CD4-positive, alpha-beta T cell treated with Interleukin-17A for 4 hours (primary cell): ENCODE measurements around the gene BRINP3.
"Not testable (repeated sequence)": the region's sequence is repeated elsewhere in the genome, so short reads cannot be mapped to it uniquely, and the experiment has no call there.

ENCODE experiments used
- DNase-seq: peaks from one replicate; pipeline ENCODE4 v3.0.0-alpha.2; 2020; ENCODE audit warnings: mixed read lengths

Gene BRINP3

GRCh38 chr1:190178827-190179226, 298.8 kb downstream of the BRINP3 start:
- no peak for DNase-seq

- DNase-seq, result no peak
Measured at GRCh38 chr1:190177555-190177954, 300.1 kb downstream of the BRINP3 start.

- no peak for DNase-seq
Measured at GRCh38 chr1:190176776-190177175, 300.9 kb downstream of the BRINP3 start.

- DNase-seq, result no peak
Measured at GRCh38 chr1:190175320-190175719, 302.3 kb downstream of the BRINP3 start.

- no peak for DNase-seq
Measured at GRCh38 chr1:190172651-190173430, 304.8 kb downstream of the BRINP3 start.

- no peak for DNase-seq
Measured at GRCh38 chr1:190170321-190170720, 307.3 kb downstream of the BRINP3 start.

- DNase-seq, result no peak
Measured at GRCh38 chr1:190169311-190170067, 308.2 kb downstream of the BRINP3 start.

GRCh38 chr1:190168893-190169280, 308.8 kb downstream of the BRINP3 start:
- no peak for DNase-seq

- no peak for DNase-seq
Measured at GRCh38 chr1:190168116-190168892, 309.4 kb downstream of the BRINP3 start.

- DNase-seq, result no peak
Measured at GRCh38 chr1:190159146-190159545, 318.5 kb downstream of the BRINP3 start.

- no peak for DNase-seq
Measured at GRCh38 chr1:190154744-190155143, 322.9 kb downstream of the BRINP3 start.

- no peak for DNase-seq
Measured at GRCh38 chr1:190147616-190148015, 330.0 kb downstream of the BRINP3 start.

- DNase-seq, result no peak
Measured at GRCh38 chr1:190144650-190145049, 333.0 kb downstream of the BRINP3 start.

- DNase-seq, result no peak
Measured at GRCh38 chr1:190140644-190141043, 337.0 kb downstream of the BRINP3 start.

GRCh38 chr1:190138702-190139101, 339.0 kb downstream of the BRINP3 start:
- no peak for DNase-seq

GRCh38 chr1:190138266-190138665, 339.4 kb downstream of the BRINP3 start:
- DNase-seq, result no peak

- DNase-seq, result no peak
Measured at GRCh38 chr1:190129366-190129765, 348.3 kb downstream of the BRINP3 start.

GRCh38 chr1:190126728-190127127, 350.9 kb downstream of the BRINP3 start:
- no peak for DNase-seq

- no peak for DNase-seq
Measured at GRCh38 chr1:190124068-190124467, 353.6 kb downstream of the BRINP3 start.

GRCh38 chr1:190120564-190120963, 357.1 kb downstream of the BRINP3 start:
- DNase-seq, result not testable (repeated sequence)

- no peak for DNase-seq
Measured at GRCh38 chr1:190119683-190120082, 358.0 kb downstream of the BRINP3 start.

- DNase-seq, result no peak
Measured at GRCh38 chr1:190116921-190117320, 360.7 kb downstream of the BRINP3 start.

GRCh38 chr1:190104961-190105360, 372.7 kb downstream of the BRINP3 start:
- no peak for DNase-seq
